Tongue (tissue), 2 donors: ENCODE data around the gene ELMO3. TPM values are rescaled to one million over a fixed set of nuclear protein-coding genes. Genes with fewer than 3 reads are reported as not detected.
A peak's percentile ranks its signal among the peaks of the same experiment; 100 is the strongest.

Experiments
- DNase-seq: peaks from one replicate; pipeline ENCODE4 v3.0.0-alpha.2; 2015
- total RNA-seq: library from RNA; depleted of rRNA; stranded (reverse); fragments of >200 nt; gene quantifications from one replicate; pipeline ENCODE4 v1.2.3, GENCODE V29; 2014

Gene ELMO3
- total RNA-seq, 1 donor from 2014 or later: 4.0 TPM

- no peak for DNase-seq
These were observed 25.1 kb downstream of the ELMO3 start for GRCh38 chr16:67223992-67224391.

- no peak for DNase-seq
These were observed 27.4 kb downstream of the ELMO3 start for GRCh38 chr16:67226295-67226803.

GRCh38 chr16:67226804-67227566, 28.1 kb downstream of the ELMO3 start, which contains the start of gene TMEM208:
TMEM208 (plus strand) TSS chr16:67227130; CDS start chr16:67227219, 89 bp downstream.
- DNase-seq: peak; percentile 99

GRCh38 chr16:67227567-67227921, 28.6 kb downstream of the ELMO3 start:
- DNase-seq: no peak

- DNase-seq: no peak
These were observed 29.3 kb downstream of the ELMO3 start for GRCh38 chr16:67228034-67228785.

GRCh38 chr16:67228905-67229304, 30.0 kb downstream of the ELMO3 start:
- DNase-seq: no peak

- no peak for DNase-seq
These were observed 31.2 kb downstream of the ELMO3 start for GRCh38 chr16:67229906-67230808.

- no peak for DNase-seq
These were observed 32.1 kb downstream of the ELMO3 start for GRCh38 chr16:67230809-67231660.

GRCh38 chr16:67233596-67233995, 34.7 kb downstream of the ELMO3 start:
- no peak for DNase-seq

- DNase-seq: no peak
These were observed 35.3 kb downstream of the ELMO3 start for GRCh38 chr16:67234180-67234597.

- DNase-seq: no peak
These were observed 37.1 kb downstream of the ELMO3 start for GRCh38 chr16:67235816-67236562.

- peak; percentile 14 for DNase-seq
These were observed 37.8 kb downstream of the ELMO3 start for GRCh38 chr16:67236563-67237395.

GRCh38 chr16:67237396-67238277, 38.7 kb downstream of the ELMO3 start:
- no peak for DNase-seq

GRCh38 chr16:67238278-67238575, 39.3 kb downstream of the ELMO3 start:
- DNase-seq: no peak

- no peak for DNase-seq
These were observed 40.0 kb downstream of the ELMO3 start for GRCh38 chr16:67238806-67239470.

- no peak for DNase-seq
These were observed 41.6 kb downstream of the ELMO3 start for GRCh38 chr16:67240506-67240905.

GRCh38 chr16:67241008-67241900, 42.3 kb downstream of the ELMO3 start:
- DNase-seq: no peak
